Type B pancreatic cell (in vitro differentiated cells): ENCODE measurements around the gene ART3. TPM values are rescaled to one million over a fixed set of nuclear protein-coding genes. Genes with fewer than 3 reads are reported as not detected.

Source experiments
- DNase-seq: peaks from one replicate; pipeline ENCODE4 v3.0.0; 2021; ENCODE audit warnings: mixed read lengths; ENCODE audit not compliant: unreplicated experiment; ENCODE audit errors: extremely low spot score
- H3K27ac Mint-ChIP-seq: 2 replicates; pipeline ENCODE4 v1.8.0; 2021; ENCODE audit warnings: mild to moderate bottlenecking, mixed read lengths
- H3K27me3 Mint-ChIP-seq: 2 replicates; pipeline ENCODE4 v1.8.0; 2021; ENCODE audit warnings: mixed read lengths
- H3K36me3 Mint-ChIP-seq: 2 replicates; pipeline ENCODE4 v1.8.0; 2021; ENCODE audit warnings: mixed read lengths
- H3K4me1 Mint-ChIP-seq: one replicate; pipeline ENCODE4 v1.8.0; 2021; ENCODE audit warnings: mixed read lengths; ENCODE audit not compliant: unreplicated experiment
- H3K4me3 Mint-ChIP-seq: 2 replicates; pipeline ENCODE4 v1.8.0; 2021; ENCODE audit warnings: mild to moderate bottlenecking, mixed read lengths
- H3K9me3 Mint-ChIP-seq: 2 replicates; pipeline ENCODE4 v1.8.0; 2021; ENCODE audit warnings: mixed read lengths
- total RNA-seq: library from RNA; stranded (reverse); gene quantifications from 2 replicates; pipeline ENCODE4 v1.2.1, GENCODE V29; 2021; ENCODE audit warnings: low replicate concordance
- TF ChIP-seq, protein P1 (sequence below): fragments of 200-600 bp; sonication (generic); conservative IDR thresholded peaks from 2 replicates; pipeline ENCODE4 v1.5.0; 2021; ENCODE audit warnings: antibody characterized with exemption, mild to moderate bottlenecking

The ART3 gene
- total RNA-seq, 1 donor from 2014 or later = not detected

GRCh38 chr4:76061982-76062381 lies 12.5 kb upstream of the ART3 start:
- H3K4me1 Mint-ChIP-seq = peaks cover 5% of the 10 kb centered on the region

DNA sequence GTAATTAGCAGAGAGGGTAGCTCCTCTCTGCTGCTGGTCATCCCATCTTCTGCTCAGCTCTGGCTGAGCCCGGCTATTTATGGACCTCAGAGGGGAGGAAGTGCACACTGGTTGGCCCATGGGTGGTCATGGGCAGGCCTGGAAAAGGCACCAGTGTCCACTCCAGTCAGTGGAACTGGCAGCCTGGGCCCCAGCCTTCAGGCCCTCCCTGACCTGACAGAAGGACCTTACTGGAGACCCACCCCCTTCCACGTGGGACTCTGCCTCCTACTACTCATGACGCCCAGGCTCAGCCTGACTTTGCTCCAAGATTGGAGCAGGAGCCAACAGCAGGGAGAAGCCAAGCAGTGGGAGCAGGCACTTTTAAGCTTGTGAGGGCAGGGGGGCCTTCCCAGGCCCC lies 8.0 kb upstream of the ART3 start:
- no peaks in the 10 kb centered on the region for H3K36me3 Mint-ChIP-seq
- no peak overlapping the region for H3K4me3 Mint-ChIP-seq
- H3K27me3 Mint-ChIP-seq = no peaks in the 10 kb centered on the region
- TF ChIP-seq, protein P1, sequence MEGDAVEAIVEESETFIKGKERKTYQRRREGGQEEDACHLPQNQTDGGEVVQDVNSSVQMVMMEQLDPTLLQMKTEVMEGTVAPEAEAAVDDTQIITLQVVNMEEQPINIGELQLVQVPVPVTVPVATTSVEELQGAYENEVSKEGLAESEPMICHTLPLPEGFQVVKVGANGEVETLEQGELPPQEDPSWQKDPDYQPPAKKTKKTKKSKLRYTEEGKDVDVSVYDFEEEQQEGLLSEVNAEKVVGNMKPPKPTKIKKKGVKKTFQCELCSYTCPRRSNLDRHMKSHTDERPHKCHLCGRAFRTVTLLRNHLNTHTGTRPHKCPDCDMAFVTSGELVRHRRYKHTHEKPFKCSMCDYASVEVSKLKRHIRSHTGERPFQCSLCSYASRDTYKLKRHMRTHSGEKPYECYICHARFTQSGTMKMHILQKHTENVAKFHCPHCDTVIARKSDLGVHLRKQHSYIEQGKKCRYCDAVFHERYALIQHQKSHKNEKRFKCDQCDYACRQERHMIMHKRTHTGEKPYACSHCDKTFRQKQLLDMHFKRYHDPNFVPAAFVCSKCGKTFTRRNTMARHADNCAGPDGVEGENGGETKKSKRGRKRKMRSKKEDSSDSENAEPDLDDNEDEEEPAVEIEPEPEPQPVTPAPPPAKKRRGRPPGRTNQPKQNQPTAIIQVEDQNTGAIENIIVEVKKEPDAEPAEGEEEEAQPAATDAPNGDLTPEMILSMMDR = no peak
- H3K27ac Mint-ChIP-seq = no peak overlapping the region
- no peak for DNase-seq
- no peaks in the 10 kb centered on the region for H3K9me3 Mint-ChIP-seq
- no peaks in the 10 kb centered on the region for H3K4me1 Mint-ChIP-seq

More at GRCh38 chr4:76061982-76062381, 12.5 kb upstream of the ART3 start:
- DNase-seq = no peak
- H3K36me3 Mint-ChIP-seq = no peaks in the 10 kb centered on the region
- no peak overlapping the region for H3K27ac Mint-ChIP-seq
- TF ChIP-seq, protein P1 = no peak
- peaks cover 6% of the 10 kb centered on the region for H3K27me3 Mint-ChIP-seq
- H3K4me3 Mint-ChIP-seq = no peak overlapping the region
- no peaks in the 10 kb centered on the region for H3K9me3 Mint-ChIP-seq

DNA sequence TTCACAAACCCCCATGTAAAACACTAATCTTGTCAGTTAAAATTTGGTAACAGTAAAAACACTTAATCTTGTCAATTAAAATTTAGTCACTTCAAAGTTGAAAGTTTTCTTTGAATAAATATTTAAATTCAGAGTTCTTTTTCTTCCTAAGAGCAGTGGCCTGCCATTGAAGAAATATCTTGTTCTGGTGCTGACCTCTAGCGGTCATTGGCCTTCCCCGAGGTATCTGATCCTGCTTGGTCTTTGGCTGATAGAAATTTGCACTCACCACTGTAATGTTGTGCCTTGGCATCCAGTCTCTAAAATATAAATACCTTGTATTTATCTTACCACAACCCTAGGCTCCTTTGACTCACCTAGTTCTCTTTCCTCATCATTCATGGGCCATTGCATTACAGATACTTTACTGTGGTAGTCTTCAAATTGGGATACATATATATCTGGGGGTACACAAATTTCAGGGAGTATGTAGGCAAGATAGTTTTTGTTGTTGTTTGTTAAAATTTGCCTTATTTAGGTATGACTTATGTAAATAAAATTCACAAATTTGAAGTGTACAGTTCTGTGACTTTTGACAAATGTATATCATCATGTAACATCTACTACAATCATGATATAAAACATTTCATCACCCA lies 6.7 kb upstream of the ART3 start:
- no peak overlapping the region for H3K4me3 Mint-ChIP-seq
- no peak overlapping the region for H3K27ac Mint-ChIP-seq
- no peak for DNase-seq
- no peaks in the 10 kb centered on the region for H3K27me3 Mint-ChIP-seq
- H3K4me1 Mint-ChIP-seq = no peaks in the 10 kb centered on the region
- TF ChIP-seq, protein P1 = peak; percentile 92
- H3K9me3 Mint-ChIP-seq = no peaks in the 10 kb centered on the region
- no peaks in the 10 kb centered on the region for H3K36me3 Mint-ChIP-seq

- DNase-seq = no peak
- Mint-ChIP-seq H3K9me3 (no peaks in the 10 kb centered on the region), H3K36me3 (no peaks in the 10 kb centered on the region), H3K27ac (no peak overlapping the region), H3K4me1 (no peaks in the 10 kb centered on the region), H3K27me3 (no peaks in the 10 kb centered on the region), H3K4me3 (no peak overlapping the region)
- TF ChIP-seq, protein P1 = no peak
Measured at GRCh38 chr4:76072760-76073159, 1.7 kb upstream of the ART3 start.

GRCh38 chr4:76074993-76075600 lies 588 bp downstream of the ART3 start:
- Mint-ChIP-seq H3K27me3 (peaks cover 6% of the 10 kb centered on the region), H3K36me3 (no peaks in the 10 kb centered on the region), H3K4me1 (no peaks in the 10 kb centered on the region), H3K4me3 (no peak overlapping the region), H3K9me3 (no peaks in the 10 kb centered on the region), H3K27ac (no peak overlapping the region)
- TF ChIP-seq, protein P1 = no peak
- no peak for DNase-seq
